PC-3 (cell line): Measurements from ENCODE around the gene TNNC1.

ENCODE experiments used
- CTCF ChIP-seq: fragments of 300-600 bp; sonication (generic); conservative IDR thresholded peaks from 2 replicates; pipeline ENCODE4 v1.5.1; 2017; ENCODE audit warnings: antibody characterized with exemption, low read depth, mild to moderate bottlenecking, low read length
- EZH2 ChIP-seq: fragments of 300-600 bp; sonication (generic); IDR thresholded peaks from one replicate; pipeline ENCODE4 v1.6.1; 2017; ENCODE audit warnings: antibody characterized with exemption, mild to moderate bottlenecking, low read length; ENCODE audit not compliant: unreplicated experiment
- EZH2phosphoT487 ChIP-seq: fragments of 300-600 bp; sonication (generic); IDR thresholded peaks from 2 replicates; pipeline ENCODE4 v1.6.1; 2018; ENCODE audit warnings: mild to moderate bottlenecking, antibody characterized with exemption, low read length, borderline replicate concordance

- TF ChIP-seq CTCF: no peak
- no peak for TF ChIP-seq EZH2
- no peak for TF ChIP-seq EZH2phosphoT487
These were observed 23.9 kb downstream of the TNNC1 start for GRCh38 chr3:52429779-52430415.
